IMR-90 (cell line): ENCODE data around the gene CHPF2. TPM values are rescaled to one million over a fixed set of nuclear protein-coding genes. Genes with fewer than 3 reads are reported as not detected.

Experiments
- ATAC-seq: fragments of 200-7000 bp; cut with Tn5 transposase; 2 replicates; pipeline ENCODE4 v1.9.1; 2020; ENCODE audit warnings: low read depth, mild to moderate bottlenecking, moderate library complexity
- BruUV-seq: library from RNA; stranded (reverse); fragments of 400-500 nt; replicated peaks from 2 replicates; lab custom pipeline; 2021; lab: Mats Ljungman, UMichigan
- CTCF ChIA-PET: fragments of 300-600 bp; formaldehyde crosslinking; extraction: SDS; loops from one replicate; lab custom pipeline; 2021; ENCODE audit warnings: antibody characterized with exemption; lab: Yijun Ruan, JAX
- POLR2A ChIA-PET: fragments of 300-600 bp; sonication (Branson Sonifier 250); formaldehyde crosslinking; loops from one replicate; lab custom pipeline; 2022; ENCODE audit warnings: antibody characterized with exemption; ENCODE audit not compliant: unreplicated experiment; lab: Charles Lee
- DNase-seq: peaks from one replicate; pipeline ENCODE4 v3.0.0; 2013
- H2AFZ ChIP-seq: replicated peaks from 2 replicates; pipeline ENCODE3; 2013; ENCODE audit warnings: low read length, mild to moderate bottlenecking; ENCODE audit not compliant: poor library complexity
- H2AK5ac ChIP-seq: 2 replicates; pipeline ENCODE4 v1.6.1; 2013; ENCODE audit warnings: low read depth, low read length, inconsistent platforms
- H2AK9ac ChIP-seq: replicated peaks from 2 replicates; pipeline ENCODE3; 2013; ENCODE audit warnings: mild to moderate bottlenecking, low read depth, low read length, moderate library complexity; ENCODE audit not compliant: poor library complexity
- H2BK120ac ChIP-seq: 2 replicates; pipeline ENCODE4 v1.6.1; 2013; ENCODE audit warnings: low read depth, low read length, inconsistent platforms
- H2BK15ac ChIP-seq: 3 replicates; pipeline ENCODE4 v1.6.1; 2013; ENCODE audit warnings: low read depth, low read length, inconsistent platforms
- H2BK20ac ChIP-seq: 2 replicates; pipeline ENCODE4 v1.6.1; 2013; ENCODE audit warnings: low read depth, mild to moderate bottlenecking, inconsistent platforms, low read length, moderate library complexity
- H2BK5ac ChIP-seq: 2 replicates; pipeline ENCODE4 v1.6.1; 2013; ENCODE audit warnings: mild to moderate bottlenecking, low read depth, low read length, inconsistent platforms; ENCODE audit not compliant: poor library complexity, severe bottlenecking
- H3K14ac ChIP-seq: replicated peaks from 2 replicates; pipeline ENCODE4 v1.6.1; 2013; ENCODE audit warnings: low read depth, low read length, inconsistent platforms
- H3K18ac ChIP-seq: 2 replicates; pipeline ENCODE4 v1.6.1; 2013; ENCODE audit warnings: low read depth, low read length, control low read depth
- H3K23ac ChIP-seq: 2 replicates; pipeline ENCODE4 v1.6.1; 2013; ENCODE audit warnings: low read depth, low read length, inconsistent platforms
- H3K27ac ChIP-seq: 2 replicates; pipeline ENCODE4 v1.5.1; 2013; ENCODE audit warnings: mild to moderate bottlenecking, control low read depth, low read length; ENCODE audit not compliant: insufficient read depth
- H3K27me3 ChIP-seq: 2 replicates; pipeline ENCODE4 v1.6.1; 2013; ENCODE audit warnings: low read length; ENCODE audit not compliant: control insufficient read depth, insufficient read depth
- H3K36me3 ChIP-seq: 2 replicates; pipeline ENCODE4 v1.6.1; 2013; ENCODE audit warnings: low read length, mixed read lengths; ENCODE audit not compliant: control insufficient read depth, insufficient read depth
- H3K4ac ChIP-seq: 2 replicates; pipeline ENCODE4 v1.6.1; 2013; ENCODE audit warnings: low read depth, low read length, inconsistent platforms
- H3K4me1 ChIP-seq: 2 replicates; pipeline ENCODE4 v1.6.1; 2013; ENCODE audit warnings: low read length, mixed read lengths; ENCODE audit not compliant: control insufficient read depth, insufficient read depth
- H3K4me2 ChIP-seq: 2 replicates; pipeline ENCODE4 v1.6.1; 2013; ENCODE audit warnings: low read depth, mild to moderate bottlenecking, control low read depth, low read length, moderate library complexity
- H3K4me3 ChIP-seq: 2 replicates; pipeline ENCODE4 v1.5.1; 2013; ENCODE audit warnings: low read depth, mild to moderate bottlenecking, control low read depth, low read length, moderate library complexity; ENCODE audit not compliant: insufficient read depth
- H3K56ac ChIP-seq: 2 replicates; pipeline ENCODE4 v1.6.1; 2013; ENCODE audit warnings: low read length, inconsistent platforms; ENCODE audit not compliant: insufficient read depth; ENCODE audit errors: extremely low read depth
- H3K79me1 ChIP-seq, 2 experiments: 2 replicates each; pipeline ENCODE4 v1.6.1; 2013; ENCODE audit warnings: low read length in 2 of 2, inconsistent platforms in 1 of 2, low read depth in 1 of 2
- H3K9ac ChIP-seq: 2 replicates; pipeline ENCODE4 v1.6.1; 2013; ENCODE audit warnings: low read depth, low read length, control low read depth
- H3K9me1 ChIP-seq: 2 replicates; pipeline ENCODE4 v1.6.1; 2013; ENCODE audit warnings: low read length, inconsistent platforms; ENCODE audit not compliant: insufficient read depth
- H3K9me3 ChIP-seq: 2 replicates; pipeline ENCODE4 v1.6.1; 2013; ENCODE audit warnings: low read length; ENCODE audit not compliant: control insufficient read depth, insufficient read depth
- H4K20me1 ChIP-seq: 2 replicates; pipeline ENCODE4 v1.6.1; 2013; ENCODE audit warnings: low read length, inconsistent platforms; ENCODE audit not compliant: insufficient read depth
- H4K5ac ChIP-seq: 2 replicates; pipeline ENCODE4 v1.6.1; 2013; ENCODE audit warnings: mild to moderate bottlenecking, low read depth, low read length, control low read depth
- H4K8ac ChIP-seq, 2 experiments: 2 replicates each; pipeline ENCODE4 v1.6.1; 2013; ENCODE audit warnings: low read depth in 2 of 2, low read length in 2 of 2, control low read depth in 1 of 2, inconsistent platforms in 1 of 2
- H4K91ac ChIP-seq: 2 replicates; pipeline ENCODE4 v1.6.1; 2013; ENCODE audit warnings: low read depth, low read length, inconsistent platforms; ENCODE audit not compliant: insufficient read depth
- BHLHE40 ChIP-seq: fragments of 150-350 bp; IDR thresholded peaks from 2 replicates; pipeline ENCODE4 v1.6.1; 2016; ENCODE audit warnings: mild to moderate bottlenecking, low read depth, low read length
- CEBPB ChIP-seq: IDR thresholded peaks from 2 replicates; pipeline ENCODE4 v1.6.1; 2012; ENCODE audit warnings: low read depth, low read length, improper control_type of control experiment
- MXI1 ChIP-seq: IDR thresholded peaks from 2 replicates; pipeline ENCODE4 v1.6.1; 2012; ENCODE audit warnings: low read depth, mild to moderate bottlenecking, low read length, moderate library complexity, borderline replicate concordance
- NFE2L2 ChIP-seq: fragments of 150-350 bp; IDR thresholded peaks from 2 replicates; pipeline ENCODE4 v1.6.1; 2016; ENCODE audit warnings: low read depth, mild to moderate bottlenecking, low read length
- POLR2A ChIP-seq: IDR thresholded peaks from 2 replicates; pipeline ENCODE4 v1.6.1; 2012; ENCODE audit warnings: mild to moderate bottlenecking, low read depth, low read length
- RAD21 ChIP-seq: IDR thresholded peaks from 2 replicates; pipeline ENCODE4 v1.6.1; 2012; ENCODE audit warnings: low read length, improper control_type of control experiment
- RCOR1 ChIP-seq: IDR thresholded peaks from 2 replicates; pipeline ENCODE4 v1.6.1; 2012; ENCODE audit warnings: mild to moderate bottlenecking, low read length, improper control_type of control experiment; ENCODE audit not compliant: insufficient replicate concordance
- WGBS, 2 experiments: methylation state at CpG; one replicate each; pipeline versions ENCODE4 v1.1.5 to v1.1.7; 2013; ENCODE audit warnings: missing lambda C conversion rate in 2 of 2; ENCODE audit not compliant: insufficient read length in 1 of 2; ENCODE audit errors: extremely low coverage in 2 of 2; 5-methylcytosine and 5-hydroxymethylcytosine counted together
- dilution Hi-C: fragments of 300-500 bp; cut with HindIII; formaldehyde crosslinking; loops from one replicate; pipeline ENCODE4 v1.14.3; 2018; ENCODE audit warnings: low sequenced_read_pairs; ENCODE audit not compliant: unreplicated experiment
- in situ Hi-C: fragments of 300-500 bp; cut with MboI; formaldehyde crosslinking; loops from 3 replicates; pipeline ENCODE4 v1.14.3; 2019; ENCODE audit warnings: low sequenced_read_pairs, inconsistent platforms, mixed read lengths
- intact Hi-C: fragments of 100-400 bp; cut with micrococcal nuclease; formaldehyde crosslinking; loops from 2 replicates; pipeline ENCODE4 v1.10.0; 2022
- polyA plus RNA-seq, 3 experiments: library from polyadenylated mRNA; depleted of rRNA; stranded (reverse); fragments of >200 nt; gene quantifications; 2 replicates each; pipeline ENCODE4 v1.2.3, GENCODE V29; 2012; ENCODE audit warnings: low replicate concordance in 1 of 3
- total RNA-seq: library from RNA; depleted of rRNA; stranded (reverse); fragments of >200 nt; gene quantifications from 2 replicates; pipeline ENCODE4 v1.2.3, GENCODE V29; 2012
- TF ChIP-seq, protein P1 (sequence below): conservative IDR thresholded peaks from 2 replicates; pipeline ENCODE4 v1.5.1; 2012; ENCODE audit warnings: mild to moderate bottlenecking, low read depth, low read length, improper control_type of control experiment
- TF ChIP-seq, protein P2 (sequence below): fragments of 150-350 bp; IDR thresholded peaks from 2 replicates; pipeline ENCODE4 v1.6.1; 2016; ENCODE audit warnings: low read depth, mild to moderate bottlenecking, low read length, moderate library complexity, borderline replicate concordance
- TF ChIP-seq, protein P3 (sequence below): fragments of 150-350 bp; IDR thresholded peaks from 2 replicates; pipeline ENCODE4 v1.6.1; 2017; ENCODE audit warnings: mild to moderate bottlenecking, antibody characterized with exemption, low read length, low read depth

CHPF2 gene
- total and polyA plus RNA-seq, 2 of the 4 experiments (the other 2 are of a cell fraction) = 26.2 to 77.0 TPM

DNA sequence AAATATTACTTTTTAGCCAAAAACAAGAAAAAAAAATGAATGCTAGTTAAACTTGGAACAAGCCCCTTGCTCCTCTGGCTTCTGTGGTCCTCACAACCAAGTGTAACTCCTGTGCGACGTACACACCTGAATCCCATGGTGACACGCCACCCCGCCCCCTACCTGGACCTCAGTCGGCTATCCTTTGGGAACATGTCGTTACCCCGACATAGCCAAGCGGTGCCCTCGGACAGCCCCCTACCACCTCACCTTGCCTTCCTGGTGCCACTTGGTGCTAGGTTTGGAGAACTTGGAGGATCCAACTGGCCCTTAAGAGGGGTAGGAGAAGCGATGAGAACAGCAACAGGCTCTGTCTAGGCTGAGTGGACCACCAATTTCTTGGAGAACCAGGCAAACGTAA, 28.2 kb downstream of the CHPF2 start:
- peaks cover 49% of the 10 kb centered on the region for H3K27me3 ChIP-seq
- intact Hi-C loops = no loop called here

More for the DNA sequence above, 28.2 kb downstream of the CHPF2 start:
- TF ChIP-seq BHLHE40 = no peak
- no peak for TF ChIP-seq NFE2L2
- TF ChIP-seq RCOR1 = no peak
- no peak for TF ChIP-seq CEBPB
- TF ChIP-seq, protein P1, sequence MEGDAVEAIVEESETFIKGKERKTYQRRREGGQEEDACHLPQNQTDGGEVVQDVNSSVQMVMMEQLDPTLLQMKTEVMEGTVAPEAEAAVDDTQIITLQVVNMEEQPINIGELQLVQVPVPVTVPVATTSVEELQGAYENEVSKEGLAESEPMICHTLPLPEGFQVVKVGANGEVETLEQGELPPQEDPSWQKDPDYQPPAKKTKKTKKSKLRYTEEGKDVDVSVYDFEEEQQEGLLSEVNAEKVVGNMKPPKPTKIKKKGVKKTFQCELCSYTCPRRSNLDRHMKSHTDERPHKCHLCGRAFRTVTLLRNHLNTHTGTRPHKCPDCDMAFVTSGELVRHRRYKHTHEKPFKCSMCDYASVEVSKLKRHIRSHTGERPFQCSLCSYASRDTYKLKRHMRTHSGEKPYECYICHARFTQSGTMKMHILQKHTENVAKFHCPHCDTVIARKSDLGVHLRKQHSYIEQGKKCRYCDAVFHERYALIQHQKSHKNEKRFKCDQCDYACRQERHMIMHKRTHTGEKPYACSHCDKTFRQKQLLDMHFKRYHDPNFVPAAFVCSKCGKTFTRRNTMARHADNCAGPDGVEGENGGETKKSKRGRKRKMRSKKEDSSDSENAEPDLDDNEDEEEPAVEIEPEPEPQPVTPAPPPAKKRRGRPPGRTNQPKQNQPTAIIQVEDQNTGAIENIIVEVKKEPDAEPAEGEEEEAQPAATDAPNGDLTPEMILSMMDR = no peak
- TF ChIP-seq POLR2A = no peak
- TF ChIP-seq MXI1 = no peak
- TF ChIP-seq, protein P2, sequence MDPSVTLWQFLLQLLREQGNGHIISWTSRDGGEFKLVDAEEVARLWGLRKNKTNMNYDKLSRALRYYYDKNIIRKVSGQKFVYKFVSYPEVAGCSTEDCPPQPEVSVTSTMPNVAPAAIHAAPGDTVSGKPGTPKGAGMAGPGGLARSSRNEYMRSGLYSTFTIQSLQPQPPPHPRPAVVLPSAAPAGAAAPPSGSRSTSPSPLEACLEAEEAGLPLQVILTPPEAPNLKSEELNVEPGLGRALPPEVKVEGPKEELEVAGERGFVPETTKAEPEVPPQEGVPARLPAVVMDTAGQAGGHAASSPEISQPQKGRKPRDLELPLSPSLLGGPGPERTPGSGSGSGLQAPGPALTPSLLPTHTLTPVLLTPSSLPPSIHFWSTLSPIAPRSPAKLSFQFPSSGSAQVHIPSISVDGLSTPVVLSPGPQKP = no peak
- TF ChIP-seq, protein P3, sequence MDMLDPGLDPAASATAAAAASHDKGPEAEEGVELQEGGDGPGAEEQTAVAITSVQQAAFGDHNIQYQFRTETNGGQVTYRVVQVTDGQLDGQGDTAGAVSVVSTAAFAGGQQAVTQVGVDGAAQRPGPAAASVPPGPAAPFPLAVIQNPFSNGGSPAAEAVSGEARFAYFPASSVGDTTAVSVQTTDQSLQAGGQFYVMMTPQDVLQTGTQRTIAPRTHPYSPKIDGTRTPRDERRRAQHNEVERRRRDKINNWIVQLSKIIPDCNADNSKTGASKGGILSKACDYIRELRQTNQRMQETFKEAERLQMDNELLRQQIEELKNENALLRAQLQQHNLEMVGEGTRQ = no peak
- TF ChIP-seq RAD21 = no peak
- no peak overlapping the region for H3K27ac ChIP-seq
- no peaks in the 10 kb centered on the region for H3K36me3 ChIP-seq
- H2BK15ac ChIP-seq = no peak overlapping the region
- no peak for DNase-seq
- ChIA-PET POLR2A (no interaction called here), CTCF (no interaction called here)
- dilution Hi-C loops (no loop called here), in situ Hi-C loops (no loop called here)
- H4K20me1 ChIP-seq = no peaks in the 10 kb centered on the region
- no peaks in the 10 kb centered on the region for H3K9me1 ChIP-seq
- BruUV-seq = no TSS peak
- no peak overlapping the region for H3K23ac ChIP-seq
- H3K9me3 ChIP-seq = no peaks in the 10 kb centered on the region
- no peaks in the 10 kb centered on the region for H3K4me1 ChIP-seq
- no peak overlapping the region for H2BK5ac ChIP-seq
- no peak overlapping the region for H3K14ac ChIP-seq
- H3K79me1 ChIP-seq = no peaks in the 10 kb centered on the region
- no peak overlapping the region for H4K91ac ChIP-seq
- H3K4ac ChIP-seq = no peak overlapping the region
- no peak overlapping the region for H2AFZ ChIP-seq
- no peak overlapping the region for H3K56ac ChIP-seq
- H3K9ac ChIP-seq = no peak overlapping the region
- H2AK5ac ChIP-seq = no peak overlapping the region
- 92% methylated on average over 2 of the region's 11 CpGs; no CpG with 5 or more reads in 1 of the 2 experiments for WGBS, 2 experiments
- H4K8ac ChIP-seq = no peak overlapping the region
- no peak overlapping the region for H3K18ac ChIP-seq
- H3K4me2 ChIP-seq = no peak overlapping the region
- no peak overlapping the region for H4K5ac ChIP-seq
- no peak overlapping the region for H2BK20ac ChIP-seq
- H3K4me3 ChIP-seq = no peak overlapping the region
- H2BK120ac ChIP-seq = no peak overlapping the region
- H2AK9ac ChIP-seq = no peak overlapping the region
- ATAC-seq = no peak
